ENCODE measurements around the gene CACNG5.

The CACNG5 gene

GRCh38 chr17:66811683-66812054 lies 23.2 kb upstream of the CACNG5 start:
- intact Hi-C loops (cut with DNase I; ENCODE audit: low total_unique reads) = no loop called here
- H3K36me3 ChIP-seq = no peaks in the 10 kb centered on the region
- TF ChIP-seq, protein P1, sequence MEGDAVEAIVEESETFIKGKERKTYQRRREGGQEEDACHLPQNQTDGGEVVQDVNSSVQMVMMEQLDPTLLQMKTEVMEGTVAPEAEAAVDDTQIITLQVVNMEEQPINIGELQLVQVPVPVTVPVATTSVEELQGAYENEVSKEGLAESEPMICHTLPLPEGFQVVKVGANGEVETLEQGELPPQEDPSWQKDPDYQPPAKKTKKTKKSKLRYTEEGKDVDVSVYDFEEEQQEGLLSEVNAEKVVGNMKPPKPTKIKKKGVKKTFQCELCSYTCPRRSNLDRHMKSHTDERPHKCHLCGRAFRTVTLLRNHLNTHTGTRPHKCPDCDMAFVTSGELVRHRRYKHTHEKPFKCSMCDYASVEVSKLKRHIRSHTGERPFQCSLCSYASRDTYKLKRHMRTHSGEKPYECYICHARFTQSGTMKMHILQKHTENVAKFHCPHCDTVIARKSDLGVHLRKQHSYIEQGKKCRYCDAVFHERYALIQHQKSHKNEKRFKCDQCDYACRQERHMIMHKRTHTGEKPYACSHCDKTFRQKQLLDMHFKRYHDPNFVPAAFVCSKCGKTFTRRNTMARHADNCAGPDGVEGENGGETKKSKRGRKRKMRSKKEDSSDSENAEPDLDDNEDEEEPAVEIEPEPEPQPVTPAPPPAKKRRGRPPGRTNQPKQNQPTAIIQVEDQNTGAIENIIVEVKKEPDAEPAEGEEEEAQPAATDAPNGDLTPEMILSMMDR (IDR thresholded peaks at IDR 0.05) = no peak
- no peak for DNase-seq
- no peak overlapping the region for H3K27ac ChIP-seq
- H3K27me3 ChIP-seq = no peaks in the 10 kb centered on the region
- no peaks in the 10 kb centered on the region for H3K9me3 ChIP-seq
- H3K4me3 ChIP-seq = no peak overlapping the region
- no peaks in the 10 kb centered on the region for H3K4me1 ChIP-seq

- intact Hi-C loops (cut with DNase I; ENCODE audit: low total_unique reads) = no loop called here
- Histone ChIP-seq H3K4me1 (no peaks in the 10 kb centered on the region), H3K4me3 (no peak overlapping the region), H3K27ac (no peak overlapping the region), H3K9me3 (peaks cover 0 to 6% (median 0%) of the 10 kb centered on the region in 3 donors), H3K27me3 (no peaks in the 10 kb centered on the region), H3K36me3 (no peaks in the 10 kb centered on the region)
- TF ChIP-seq, protein P1 (IDR thresholded peaks at IDR 0.05) = no peak
- DNase-seq = no peak
Observed at GRCh38 chr17:66812571-66812970, 22.3 kb upstream of the CACNG5 start.

GRCh38 chr17:66813296-66813695 lies 21.6 kb upstream of the CACNG5 start:
- H3K27me3 ChIP-seq = no peaks in the 10 kb centered on the region
- peaks cover 0 to 13% (median 0%) of the 10 kb centered on the region in 3 donors for H3K9me3 ChIP-seq
- H3K4me1 ChIP-seq = no peaks in the 10 kb centered on the region
- H3K27ac ChIP-seq = no peak overlapping the region
- intact Hi-C loops (cut with DNase I; ENCODE audit: low total_unique reads) = no loop called here
- DNase-seq = no peak
- TF ChIP-seq, protein P1 (IDR thresholded peaks at IDR 0.05) = no peak
- H3K36me3 ChIP-seq = no peaks in the 10 kb centered on the region
- no peak overlapping the region for H3K4me3 ChIP-seq

- no peak for DNase-seq
- Histone ChIP-seq H3K27me3 (no peaks in the 10 kb centered on the region), H3K36me3 (no peaks in the 10 kb centered on the region), H3K4me3 (no peak overlapping the region), H3K4me1 (no peaks in the 10 kb centered on the region), H3K27ac (no peak overlapping the region), H3K9me3 (peaks cover 0 to 16% (median 0%) of the 10 kb centered on the region in 3 donors)
- intact Hi-C loops (cut with DNase I; ENCODE audit: low total_unique reads) = no loop called here
- TF ChIP-seq, protein P1 (IDR thresholded peaks at IDR 0.05) = no peak
Observed at GRCh38 chr17:66814026-66814425, 20.9 kb upstream of the CACNG5 start.

- Histone ChIP-seq H3K9me3 (peaks cover 0 to 16% (median 0%) of the 10 kb centered on the region in 3 donors), H3K27me3 (no peaks in the 10 kb centered on the region), H3K4me3 (no peak overlapping the region), H3K36me3 (no peaks in the 10 kb centered on the region), H3K27ac (no peak overlapping the region), H3K4me1 (no peaks in the 10 kb centered on the region)
- intact Hi-C loops (cut with DNase I; ENCODE audit: low total_unique reads) = no loop called here
- TF ChIP-seq, protein P1 (IDR thresholded peaks at IDR 0.05) = no peak
- no peak for DNase-seq
Observed at GRCh38 chr17:66814570-66814969, 20.3 kb upstream of the CACNG5 start.

GRCh38 chr17:66817750-66818149 lies 17.2 kb upstream of the CACNG5 start:
- Histone ChIP-seq H3K36me3 (no peaks in the 10 kb centered on the region), H3K4me3 (no peak overlapping the region), H3K4me1 (no peaks in the 10 kb centered on the region), H3K9me3 (peaks cover 0 to 16% (median 0%) of the 10 kb centered on the region in 3 donors), H3K27me3 (peaks cover 0 to 6% of the 10 kb centered on the region in 2 donors), H3K27ac (no peak overlapping the region)
- TF ChIP-seq, protein P1 (IDR thresholded peaks at IDR 0.05) = no peak
- no peak for DNase-seq
- intact Hi-C loops (cut with DNase I; ENCODE audit: low total_unique reads) = no loop called here
